Astrocyte (in vitro differentiated cells and primary cell): ENCODE data around the gene RPS5.

Experiments used
- CTCF ChIP-seq: IDR thresholded peaks from 2 replicates; pipeline ENCODE4 v1.5.1; 2011; ENCODE audit warnings: low read depth, mild to moderate bottlenecking, inconsistent platforms, low read length, moderate library complexity; ENCODE audit not compliant: insufficient read depth
- EZH2 ChIP-seq: IDR thresholded peaks from 2 replicates; pipeline ENCODE4 v1.6.1; 2012; ENCODE audit warnings: mild to moderate bottlenecking, low read length, inconsistent platforms; ENCODE audit not compliant: insufficient read depth

- TF ChIP-seq EZH2 (no peak), CTCF (no peak)
Observed at GRCh38 chr19:58395220-58395978, 8.3 kb downstream of the RPS5 start, which contains the start of gene RNF225.
